ENCODE measurements around the gene FOXP1.

FOXP1 gene

GRCh38 chr3:71035314-71035713 is 548.2 kb downstream of the FOXP1 start:
- H3K36me3 ChIP-seq (ENCODE audit: insufficient read depth, low read length), result peaks cover 26% of the 10 kb centered on the region
- H3K27me3 ChIP-seq (ENCODE audit: control insufficient read depth in 1 of 2, insufficient read depth in 2 of 2, low read length in 2 of 2), result no peaks in the 10 kb centered on the region
- no peak overlapping the region for H3K4me3 ChIP-seq (ENCODE audit: low read depth in 1 of 2, low read length in 2 of 2)
- no peak overlapping the region for H3K9ac ChIP-seq (ENCODE audit: low read length)
- H3K9me3 ChIP-seq (ENCODE audit: low read length), result no peaks in the 10 kb centered on the region
- peaks cover 84% of the 10 kb centered on the region for H3K4me1 ChIP-seq (ENCODE audit: insufficient read depth, low read length)
- H3K27ac ChIP-seq (ENCODE audit: low read depth, low read length), result peak overlapping the region; percentile 29

GRCh38 chr3:71033681-71034220 is 549.8 kb downstream of the FOXP1 start:
- Histone ChIP-seq H3K27ac (ENCODE audit: low read depth, low read length) (no peak overlapping the region), H3K27me3 (ENCODE audit: control insufficient read depth in 1 of 2, insufficient read depth in 2 of 2, low read length in 2 of 2) (no peaks in the 10 kb centered on the region), H3K9ac (ENCODE audit: low read length) (no peak overlapping the region), H3K9me3 (ENCODE audit: low read length) (no peaks in the 10 kb centered on the region), H3K36me3 (ENCODE audit: insufficient read depth, low read length) (peaks cover 17% of the 10 kb centered on the region), H3K4me3 (ENCODE audit: low read depth in 1 of 2, low read length in 2 of 2) (no peak overlapping the region), H3K4me1 (ENCODE audit: insufficient read depth, low read length) (peaks cover 71% of the 10 kb centered on the region)

GRCh38 chr3:71031914-71032521 is 551.5 kb downstream of the FOXP1 start:
- H3K9me3 ChIP-seq (ENCODE audit: low read length), result no peaks in the 10 kb centered on the region
- H3K36me3 ChIP-seq (ENCODE audit: insufficient read depth, low read length), result peaks cover 7% of the 10 kb centered on the region
- peak overlapping the region; percentile 50 for H3K27ac ChIP-seq (ENCODE audit: low read depth, low read length)
- H3K4me1 ChIP-seq (ENCODE audit: insufficient read depth, low read length), result peaks cover 58% of the 10 kb centered on the region
- H3K4me3 ChIP-seq (ENCODE audit: low read depth in 1 of 2, low read length in 2 of 2), result peak overlapping the region in 1 of 2 donors; percentile 32
- H3K27me3 ChIP-seq (ENCODE audit: control insufficient read depth in 1 of 2, insufficient read depth in 2 of 2, low read length in 2 of 2), result no peaks in the 10 kb centered on the region
- H3K9ac ChIP-seq (ENCODE audit: low read length), result no peak overlapping the region

GRCh38 chr3:71031181-71031580 is 552.3 kb downstream of the FOXP1 start:
- Histone ChIP-seq H3K4me3 (ENCODE audit: low read depth in 1 of 2, low read length in 2 of 2) (no peak overlapping the region), H3K9me3 (ENCODE audit: low read length) (no peaks in the 10 kb centered on the region), H3K36me3 (ENCODE audit: insufficient read depth, low read length) (peaks cover 6% of the 10 kb centered on the region), H3K27me3 (ENCODE audit: control insufficient read depth in 1 of 2, insufficient read depth in 2 of 2, low read length in 2 of 2) (no peaks in the 10 kb centered on the region), H3K9ac (ENCODE audit: low read length) (no peak overlapping the region), H3K4me1 (ENCODE audit: insufficient read depth, low read length) (peaks cover 57% of the 10 kb centered on the region), H3K27ac (ENCODE audit: low read depth, low read length) (peak overlapping the region; percentile 19)

- H3K36me3 ChIP-seq (ENCODE audit: insufficient read depth, low read length), result peaks cover 6% of the 10 kb centered on the region
- H3K27me3 ChIP-seq (ENCODE audit: control insufficient read depth in 1 of 2, insufficient read depth in 2 of 2, low read length in 2 of 2), result no peaks in the 10 kb centered on the region
- H3K27ac ChIP-seq (ENCODE audit: low read depth, low read length), result peak overlapping the region; percentile 19
- H3K4me3 ChIP-seq (ENCODE audit: low read depth in 1 of 2, low read length in 2 of 2), result no peak overlapping the region
- no peak overlapping the region for H3K9ac ChIP-seq (ENCODE audit: low read length)
- peaks cover 57% of the 10 kb centered on the region for H3K4me1 ChIP-seq (ENCODE audit: insufficient read depth, low read length)
- H3K9me3 ChIP-seq (ENCODE audit: low read length), result no peaks in the 10 kb centered on the region
Measured at GRCh38 chr3:71030748-71031147, 552.8 kb downstream of the FOXP1 start.

- Histone ChIP-seq H3K36me3 (ENCODE audit: insufficient read depth, low read length) (peaks cover 6% of the 10 kb centered on the region), H3K9me3 (ENCODE audit: low read length) (no peaks in the 10 kb centered on the region), H3K4me1 (ENCODE audit: insufficient read depth, low read length) (peaks cover 57% of the 10 kb centered on the region), H3K27ac (ENCODE audit: low read depth, low read length) (peak overlapping the region; percentile 19), H3K27me3 (ENCODE audit: control insufficient read depth in 1 of 2, insufficient read depth in 2 of 2, low read length in 2 of 2) (no peaks in the 10 kb centered on the region), H3K4me3 (ENCODE audit: low read depth in 1 of 2, low read length in 2 of 2) (no peak overlapping the region), H3K9ac (ENCODE audit: low read length) (no peak overlapping the region)
Measured at GRCh38 chr3:71029770-71030169, 553.8 kb downstream of the FOXP1 start.

GRCh38 chr3:71028802-71029201 is 554.7 kb downstream of the FOXP1 start:
- no peaks in the 10 kb centered on the region for H3K27me3 ChIP-seq (ENCODE audit: control insufficient read depth in 1 of 2, insufficient read depth in 2 of 2, low read length in 2 of 2)
- no peak overlapping the region for H3K9ac ChIP-seq (ENCODE audit: low read length)
- no peak overlapping the region for H3K4me3 ChIP-seq (ENCODE audit: low read depth in 1 of 2, low read length in 2 of 2)
- no peaks in the 10 kb centered on the region for H3K9me3 ChIP-seq (ENCODE audit: low read length)
- H3K4me1 ChIP-seq (ENCODE audit: insufficient read depth, low read length), result peaks cover 51% of the 10 kb centered on the region
- no peak overlapping the region for H3K27ac ChIP-seq (ENCODE audit: low read depth, low read length)
- peaks cover 6% of the 10 kb centered on the region for H3K36me3 ChIP-seq (ENCODE audit: insufficient read depth, low read length)

GRCh38 chr3:71028184-71028583 is 555.3 kb downstream of the FOXP1 start:
- H3K4me1 ChIP-seq (ENCODE audit: insufficient read depth, low read length), result peaks cover 45% of the 10 kb centered on the region
- H3K4me3 ChIP-seq (ENCODE audit: low read depth in 1 of 2, low read length in 2 of 2), result no peak overlapping the region
- no peak overlapping the region for H3K9ac ChIP-seq (ENCODE audit: low read length)
- H3K27me3 ChIP-seq (ENCODE audit: control insufficient read depth in 1 of 2, insufficient read depth in 2 of 2, low read length in 2 of 2), result no peaks in the 10 kb centered on the region
- H3K36me3 ChIP-seq (ENCODE audit: insufficient read depth, low read length), result peaks cover 6% of the 10 kb centered on the region
- no peak overlapping the region for H3K27ac ChIP-seq (ENCODE audit: low read depth, low read length)
- no peaks in the 10 kb centered on the region for H3K9me3 ChIP-seq (ENCODE audit: low read length)

GRCh38 chr3:71026634-71027578 is 556.6 kb downstream of the FOXP1 start:
- Histone ChIP-seq H3K4me3 (ENCODE audit: low read depth in 1 of 2, low read length in 2 of 2) (no peak overlapping the region), H3K36me3 (ENCODE audit: insufficient read depth, low read length) (peaks cover 6% of the 10 kb centered on the region), H3K27me3 (ENCODE audit: control insufficient read depth in 1 of 2, insufficient read depth in 2 of 2, low read length in 2 of 2) (no peaks in the 10 kb centered on the region), H3K9ac (ENCODE audit: low read length) (no peak overlapping the region), H3K27ac (ENCODE audit: low read depth, low read length) (peak overlapping the region; percentile 22), H3K4me1 (ENCODE audit: insufficient read depth, low read length) (peaks cover 32% of the 10 kb centered on the region), H3K9me3 (ENCODE audit: low read length) (no peaks in the 10 kb centered on the region)

- no peak overlapping the region for H3K27ac ChIP-seq (ENCODE audit: low read depth, low read length)
- no peaks in the 10 kb centered on the region for H3K27me3 ChIP-seq (ENCODE audit: control insufficient read depth in 1 of 2, insufficient read depth in 2 of 2, low read length in 2 of 2)
- no peak overlapping the region for H3K4me3 ChIP-seq (ENCODE audit: low read depth in 1 of 2, low read length in 2 of 2)
- H3K9me3 ChIP-seq (ENCODE audit: low read length), result no peaks in the 10 kb centered on the region
- H3K9ac ChIP-seq (ENCODE audit: low read length), result no peak overlapping the region
- peaks cover 22% of the 10 kb centered on the region for H3K4me1 ChIP-seq (ENCODE audit: insufficient read depth, low read length)
- peaks cover 6% of the 10 kb centered on the region for H3K36me3 ChIP-seq (ENCODE audit: insufficient read depth, low read length)
Measured at GRCh38 chr3:71025516-71025915, 558.0 kb downstream of the FOXP1 start.

- H3K36me3 ChIP-seq (ENCODE audit: insufficient read depth, low read length), result peaks cover 2% of the 10 kb centered on the region
- H3K27me3 ChIP-seq (ENCODE audit: control insufficient read depth in 1 of 2, insufficient read depth in 2 of 2, low read length in 2 of 2), result no peaks in the 10 kb centered on the region
- no peak overlapping the region for H3K9ac ChIP-seq (ENCODE audit: low read length)
- no peak overlapping the region for H3K4me3 ChIP-seq (ENCODE audit: low read depth in 1 of 2, low read length in 2 of 2)
- H3K4me1 ChIP-seq (ENCODE audit: insufficient read depth, low read length), result peaks cover 23% of the 10 kb centered on the region
- H3K27ac ChIP-seq (ENCODE audit: low read depth, low read length), result no peak overlapping the region
- H3K9me3 ChIP-seq (ENCODE audit: low read length), result no peaks in the 10 kb centered on the region
Measured at GRCh38 chr3:71025010-71025409, 558.5 kb downstream of the FOXP1 start.
